ENCODE results near the gene TTC28.

TTC28 gene

DNA sequence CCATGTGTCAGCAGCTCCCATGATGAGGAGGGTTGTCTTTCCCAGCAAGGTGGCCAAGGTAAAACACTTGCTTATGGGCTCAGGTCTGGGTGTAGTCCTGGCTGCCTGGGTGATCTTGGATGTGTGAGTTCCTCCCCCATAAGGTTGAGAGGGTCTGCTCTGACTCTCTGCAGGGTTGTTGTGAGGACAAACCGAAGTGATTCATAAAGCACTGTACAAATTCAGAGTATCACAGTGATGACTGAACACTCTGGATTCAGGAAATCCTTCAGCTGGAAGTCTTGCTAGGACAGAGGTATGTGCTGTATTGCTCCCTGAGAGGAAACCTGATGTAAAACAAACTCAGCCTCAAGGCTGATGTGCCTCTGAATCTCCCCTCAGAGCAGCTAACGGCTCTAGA lies 539.7 kb downstream of the TTC28 start:
- no peak overlapping the region for H3K4me3 ChIP-seq (ENCODE audit: low read depth, low read length)
- DNase-seq (ENCODE audit: low read depth): no peak
- TF ChIP-seq, protein P1, sequence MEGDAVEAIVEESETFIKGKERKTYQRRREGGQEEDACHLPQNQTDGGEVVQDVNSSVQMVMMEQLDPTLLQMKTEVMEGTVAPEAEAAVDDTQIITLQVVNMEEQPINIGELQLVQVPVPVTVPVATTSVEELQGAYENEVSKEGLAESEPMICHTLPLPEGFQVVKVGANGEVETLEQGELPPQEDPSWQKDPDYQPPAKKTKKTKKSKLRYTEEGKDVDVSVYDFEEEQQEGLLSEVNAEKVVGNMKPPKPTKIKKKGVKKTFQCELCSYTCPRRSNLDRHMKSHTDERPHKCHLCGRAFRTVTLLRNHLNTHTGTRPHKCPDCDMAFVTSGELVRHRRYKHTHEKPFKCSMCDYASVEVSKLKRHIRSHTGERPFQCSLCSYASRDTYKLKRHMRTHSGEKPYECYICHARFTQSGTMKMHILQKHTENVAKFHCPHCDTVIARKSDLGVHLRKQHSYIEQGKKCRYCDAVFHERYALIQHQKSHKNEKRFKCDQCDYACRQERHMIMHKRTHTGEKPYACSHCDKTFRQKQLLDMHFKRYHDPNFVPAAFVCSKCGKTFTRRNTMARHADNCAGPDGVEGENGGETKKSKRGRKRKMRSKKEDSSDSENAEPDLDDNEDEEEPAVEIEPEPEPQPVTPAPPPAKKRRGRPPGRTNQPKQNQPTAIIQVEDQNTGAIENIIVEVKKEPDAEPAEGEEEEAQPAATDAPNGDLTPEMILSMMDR (IDR thresholded peaks at IDR 0.05; ENCODE audit: low read depth, low read length, missing control alignments): no peak

DNA sequence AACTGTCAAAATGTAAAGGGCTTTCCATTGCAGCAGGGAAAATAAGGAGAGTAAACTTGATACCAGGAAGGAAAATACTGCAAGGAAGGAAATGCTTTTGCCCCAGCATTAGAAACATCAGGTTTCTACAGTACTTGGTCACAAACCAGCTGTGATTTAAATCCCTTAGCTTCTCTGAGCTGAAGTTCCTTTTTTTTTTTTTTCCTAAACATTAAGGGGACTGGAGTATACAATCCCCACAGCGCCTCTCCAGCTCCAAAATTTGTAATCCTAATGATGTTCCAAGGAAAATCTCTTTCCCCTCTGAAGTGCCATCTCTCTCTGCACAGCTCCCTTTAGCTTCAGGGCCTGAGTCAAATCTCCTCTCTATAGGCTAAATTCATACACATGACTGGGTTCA lies 540.1 kb downstream of the TTC28 start:
- DNase-seq (ENCODE audit: low read depth): no peak
- H3K4me3 ChIP-seq (ENCODE audit: low read depth, low read length): no peak overlapping the region
- TF ChIP-seq, protein P1 (IDR thresholded peaks at IDR 0.05; ENCODE audit: low read depth, low read length, missing control alignments): no peak

DNA sequence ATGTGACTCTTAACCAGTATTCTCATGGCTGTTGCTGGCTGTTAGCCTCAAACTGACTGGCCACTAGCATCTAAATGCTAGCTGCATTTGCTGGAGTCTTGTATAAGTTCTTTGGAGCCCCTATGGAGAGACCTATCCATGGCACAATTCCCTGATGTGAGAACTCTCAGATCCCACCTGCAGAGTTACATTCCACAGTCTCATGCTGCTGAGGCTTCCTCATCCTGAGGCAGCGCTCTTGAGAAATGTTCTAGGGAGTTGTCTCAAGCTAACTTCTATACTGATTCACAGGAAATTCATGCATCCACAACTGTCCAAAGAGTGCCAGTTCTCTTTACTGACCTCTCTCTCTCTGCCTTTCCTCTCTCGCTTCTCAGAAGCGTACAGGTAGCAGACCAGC lies 542.6 kb downstream of the TTC28 start:
- TF ChIP-seq, protein P1 (IDR thresholded peaks at IDR 0.05; ENCODE audit: low read depth, low read length, missing control alignments): no peak
- H3K4me3 ChIP-seq (ENCODE audit: low read depth, low read length): no peak overlapping the region
- no peak for DNase-seq (ENCODE audit: low read depth)

DNA sequence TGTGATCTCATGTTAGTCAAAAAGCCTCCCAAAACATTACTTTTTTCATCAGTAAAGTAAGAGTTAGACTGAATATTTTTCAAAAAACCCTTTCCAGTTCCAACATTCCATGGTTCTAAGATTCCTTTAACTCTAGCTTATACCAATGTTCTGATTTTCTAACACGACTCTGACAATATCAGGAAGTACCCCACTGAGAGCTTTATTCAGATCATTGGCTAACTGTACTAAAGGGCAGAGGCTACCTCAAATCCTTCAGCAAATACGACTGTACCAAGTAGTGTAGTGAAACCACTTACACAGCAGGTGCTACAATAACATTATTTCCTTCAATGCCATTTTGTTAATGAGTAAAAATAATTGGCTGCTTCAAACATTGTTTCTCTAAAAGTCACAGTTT lies 547.2 kb downstream of the TTC28 start:
- TF ChIP-seq, protein P1 (IDR thresholded peaks at IDR 0.05; ENCODE audit: low read depth, low read length, missing control alignments): no peak
- no peak overlapping the region for H3K4me3 ChIP-seq (ENCODE audit: low read depth, low read length)
- DNase-seq (ENCODE audit: low read depth): no peak

DNA sequence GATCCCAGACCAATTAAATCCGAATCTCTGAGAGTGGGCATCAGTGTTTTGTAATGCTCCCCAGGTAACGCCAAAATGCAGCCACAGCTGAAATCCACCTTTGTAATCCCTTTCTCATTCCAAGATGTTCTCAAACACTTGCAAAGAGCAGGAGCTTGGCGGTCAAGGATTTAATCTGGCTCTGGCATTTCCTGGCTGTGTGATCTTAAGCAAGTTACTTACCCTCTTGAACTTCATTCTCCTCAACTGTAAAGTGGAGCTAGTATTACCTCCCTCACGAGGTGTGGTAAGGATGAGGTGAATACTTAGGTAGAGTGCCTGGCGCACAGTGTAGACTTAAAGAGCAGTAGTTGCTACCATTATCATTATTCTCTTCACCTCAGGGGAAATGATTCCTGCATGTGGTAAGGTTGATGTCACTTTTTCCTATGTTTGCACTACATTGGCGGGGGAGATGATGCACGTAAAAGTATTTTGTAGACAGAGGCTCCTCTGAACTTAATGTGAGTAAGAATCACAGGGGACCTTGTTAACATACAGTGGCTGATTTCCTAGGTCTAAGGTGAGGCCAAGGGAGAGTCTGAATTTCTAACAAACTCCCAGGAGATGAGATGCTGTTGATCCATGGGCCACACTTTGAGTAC lies 550.2 kb downstream of the TTC28 start:
- no peak overlapping the region for H3K4me3 ChIP-seq (ENCODE audit: low read depth, low read length)
- DNase-seq (ENCODE audit: low read depth): no peak
- TF ChIP-seq, protein P1 (IDR thresholded peaks at IDR 0.05; ENCODE audit: low read depth, low read length, missing control alignments): no peak

DNA sequence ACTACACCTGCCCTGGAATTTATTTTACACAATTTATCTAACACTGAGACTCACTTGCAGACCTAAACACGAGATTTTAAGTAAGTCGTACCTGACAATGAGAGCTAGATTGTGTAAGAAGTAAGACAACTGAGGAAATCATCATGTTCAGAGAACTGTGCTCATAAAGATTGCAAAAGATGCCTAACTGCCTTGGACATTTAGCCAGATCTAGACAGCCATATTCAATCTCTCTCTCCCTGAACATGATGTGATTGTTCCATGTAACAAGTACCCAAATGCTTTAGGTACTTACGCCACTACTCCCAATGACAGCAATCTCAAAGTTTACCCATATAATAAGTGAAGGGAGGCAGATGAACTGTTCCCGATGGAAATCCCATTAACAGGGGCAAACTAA lies 550.8 kb downstream of the TTC28 start:
- TF ChIP-seq, protein P1 (IDR thresholded peaks at IDR 0.05; ENCODE audit: low read depth, low read length, missing control alignments): no peak
- no peak for DNase-seq (ENCODE audit: low read depth)

DNA sequence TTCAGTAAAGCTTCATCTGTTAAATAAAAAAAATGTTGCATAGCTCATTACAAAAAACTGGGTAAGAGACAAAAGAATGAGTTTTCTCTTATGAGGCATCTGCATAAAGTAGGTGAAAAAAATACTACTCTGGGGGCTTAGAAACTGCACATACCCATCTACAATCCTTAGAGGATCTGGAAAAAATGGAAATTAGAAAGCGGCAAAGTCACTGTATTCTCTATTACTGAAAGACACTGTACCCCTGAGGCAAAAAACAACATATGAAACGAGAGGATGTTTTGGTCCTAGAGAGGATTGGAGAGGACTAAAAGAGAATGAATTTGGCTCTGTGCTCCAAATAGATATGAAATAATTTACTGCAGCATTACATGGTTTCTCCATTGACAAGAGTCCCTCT lies 553.8 kb downstream of the TTC28 start:
- TF ChIP-seq, protein P1 (IDR thresholded peaks at IDR 0.05; ENCODE audit: low read depth, low read length, missing control alignments): no peak
- DNase-seq (ENCODE audit: low read depth): no peak
- H3K4me3 ChIP-seq (ENCODE audit: low read depth, low read length): no peak overlapping the region

More for the DNA sequence above, 550.8 kb downstream of the TTC28 start:
- no peak overlapping the region for H3K4me3 ChIP-seq (ENCODE audit: low read depth, low read length)
